HG03520 (cell line): ENCODE measurements around the gene PDIA3.
"Not testable (repeated sequence)": the region's sequence is repeated elsewhere in the genome, so short reads cannot be mapped to it uniquely, and the experiment has no call there.

Experiments
- ATAC-seq: cut with Tn5 transposase; IDR thresholded peaks from one replicate; pipeline ENCODE4 v1.9.1; 2021; ENCODE audit warnings: mild to moderate bottlenecking, moderate library complexity; ENCODE audit not compliant: unreplicated experiment

Gene PDIA3

DNA sequence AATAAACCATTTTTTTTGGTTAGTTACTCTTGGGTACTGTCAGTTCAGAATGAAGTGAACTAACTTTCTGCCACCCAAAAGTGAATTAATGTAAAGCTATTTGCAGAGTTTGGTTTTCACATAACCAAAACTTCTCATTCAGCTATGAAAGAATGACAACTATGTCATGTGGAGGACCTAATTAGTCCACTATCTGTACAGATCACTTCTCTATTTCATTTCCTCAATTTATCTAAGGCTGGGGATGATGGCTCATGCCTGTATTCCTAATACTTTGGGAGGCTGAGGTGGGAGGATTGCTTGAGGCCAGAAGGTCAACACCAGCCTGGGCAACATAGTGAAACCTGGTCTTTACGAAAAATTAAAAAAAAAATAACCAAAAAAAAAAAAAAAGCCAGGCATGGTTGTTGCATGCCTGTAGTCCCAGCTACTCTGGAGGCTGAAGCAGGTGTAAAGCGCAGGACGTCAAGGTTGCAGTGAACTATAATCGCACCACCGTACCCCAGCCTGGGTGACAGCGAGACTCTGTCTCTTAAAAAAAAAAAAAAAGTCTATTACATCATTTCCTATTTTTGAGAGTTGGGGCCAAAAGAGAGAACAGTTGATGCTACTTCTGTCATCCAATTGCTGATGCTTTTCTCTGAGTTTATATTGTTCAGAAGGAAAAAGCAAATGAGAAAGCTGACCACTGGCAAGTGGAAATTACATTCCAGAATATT is 62.9 kb downstream of the PDIA3 start:
- peak; percentile 60 for ATAC-seq

DNA sequence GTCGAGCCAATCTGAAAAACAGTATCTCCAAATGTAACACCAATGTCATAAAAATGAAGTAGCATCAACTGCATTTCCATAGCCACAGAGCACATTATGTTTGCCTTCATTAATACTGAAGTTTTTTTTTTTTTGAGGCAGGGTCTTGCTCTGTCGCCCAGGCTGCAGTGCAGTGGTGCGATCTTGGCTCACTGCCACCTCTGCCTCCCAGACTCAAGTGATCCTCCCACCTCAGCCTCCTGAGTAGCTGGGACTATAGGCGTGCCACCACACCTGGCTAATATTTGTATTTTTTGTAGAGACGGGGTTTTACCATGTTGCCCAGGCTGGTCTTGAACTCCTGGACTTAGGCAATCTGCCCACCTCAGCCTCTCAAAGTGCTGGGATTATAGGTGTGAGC is 68.8 kb downstream of the PDIA3 start:
- ATAC-seq: not testable (repeated sequence)

DNA sequence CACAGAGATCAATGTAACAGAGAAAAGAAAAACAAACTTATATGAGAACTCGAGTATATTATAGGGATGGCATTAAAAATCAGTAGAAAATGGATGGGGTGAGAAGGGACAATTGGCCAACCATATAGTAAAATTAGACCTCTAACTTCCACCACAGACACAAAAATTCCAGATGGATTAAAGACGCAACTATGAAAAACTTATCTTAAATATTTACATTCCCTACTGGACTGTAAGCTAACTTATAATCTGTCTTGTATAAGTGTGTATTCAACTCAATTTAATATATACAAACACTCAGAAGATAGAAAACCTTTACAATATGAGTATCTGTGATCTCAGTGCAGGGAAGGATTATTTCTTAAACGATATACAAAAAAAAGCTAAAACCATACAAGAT is 75.3 kb downstream of the PDIA3 start:
- no peak for ATAC-seq
